22Rv1 (cell line): Measurements from ENCODE around the gene GRM7.

Experiments used
- H3K27ac ChIP-seq: fragments of 450-650 bp; 2 replicates; pipeline ENCODE4 v1.5.1; 2017
- ZFX ChIP-seq: fragments of 450-650 bp; IDR thresholded peaks from 2 replicates; pipeline ENCODE4 v1.6.1; 2017; ENCODE audit warnings: antibody characterized with exemption, borderline replicate concordance
- TF ChIP-seq, protein P1 (sequence below): fragments of 450-650 bp; IDR thresholded peaks from 2 replicates; pipeline ENCODE4 v1.5.1; 2017; ENCODE audit warnings: mild to moderate bottlenecking

The GRM7 gene

DNA sequence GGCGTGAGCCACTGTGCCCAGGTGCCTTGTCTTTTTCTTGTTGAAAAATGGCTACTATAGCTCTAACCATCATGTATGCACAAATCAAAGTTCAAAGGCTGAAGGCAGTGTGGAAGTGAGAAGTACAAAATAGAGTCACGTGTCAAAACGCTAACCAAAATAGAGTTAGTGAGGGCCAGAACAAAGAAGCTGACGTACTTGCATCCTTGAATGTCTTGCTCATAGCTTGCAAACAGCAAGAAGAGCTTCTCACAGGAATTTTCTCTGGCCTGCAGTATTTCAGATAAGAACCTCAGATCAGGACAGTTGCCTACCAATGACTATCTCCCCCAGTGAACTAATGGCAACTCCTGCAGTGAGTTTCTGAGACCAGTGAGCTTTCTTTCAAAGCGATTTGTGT, 713.5 kb downstream of the GRM7 start:
- TF ChIP-seq, protein P1, sequence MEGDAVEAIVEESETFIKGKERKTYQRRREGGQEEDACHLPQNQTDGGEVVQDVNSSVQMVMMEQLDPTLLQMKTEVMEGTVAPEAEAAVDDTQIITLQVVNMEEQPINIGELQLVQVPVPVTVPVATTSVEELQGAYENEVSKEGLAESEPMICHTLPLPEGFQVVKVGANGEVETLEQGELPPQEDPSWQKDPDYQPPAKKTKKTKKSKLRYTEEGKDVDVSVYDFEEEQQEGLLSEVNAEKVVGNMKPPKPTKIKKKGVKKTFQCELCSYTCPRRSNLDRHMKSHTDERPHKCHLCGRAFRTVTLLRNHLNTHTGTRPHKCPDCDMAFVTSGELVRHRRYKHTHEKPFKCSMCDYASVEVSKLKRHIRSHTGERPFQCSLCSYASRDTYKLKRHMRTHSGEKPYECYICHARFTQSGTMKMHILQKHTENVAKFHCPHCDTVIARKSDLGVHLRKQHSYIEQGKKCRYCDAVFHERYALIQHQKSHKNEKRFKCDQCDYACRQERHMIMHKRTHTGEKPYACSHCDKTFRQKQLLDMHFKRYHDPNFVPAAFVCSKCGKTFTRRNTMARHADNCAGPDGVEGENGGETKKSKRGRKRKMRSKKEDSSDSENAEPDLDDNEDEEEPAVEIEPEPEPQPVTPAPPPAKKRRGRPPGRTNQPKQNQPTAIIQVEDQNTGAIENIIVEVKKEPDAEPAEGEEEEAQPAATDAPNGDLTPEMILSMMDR, result no peak
- TF ChIP-seq ZFX, result no peak
- H3K27ac ChIP-seq, result no peak overlapping the region

DNA sequence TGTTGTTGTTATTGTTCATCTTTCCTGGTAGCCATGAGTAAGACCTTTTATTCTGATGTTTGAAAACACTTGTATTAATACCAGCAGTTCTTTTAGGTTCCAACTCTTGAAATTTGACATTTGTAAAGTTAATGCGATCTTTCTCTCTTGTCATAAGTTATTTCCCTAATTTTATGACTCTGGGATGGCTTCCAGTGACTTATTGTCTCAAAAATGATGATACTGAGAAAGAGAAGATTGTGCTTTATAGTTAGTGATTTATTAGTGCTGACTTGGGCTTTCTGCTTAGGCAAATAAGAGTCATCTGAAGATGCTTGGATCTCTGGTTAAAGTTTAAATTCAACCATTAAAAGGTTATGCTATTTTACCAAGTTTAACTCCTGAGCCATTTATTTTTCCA, 715.2 kb downstream of the GRM7 start:
- no peak overlapping the region for H3K27ac ChIP-seq
- TF ChIP-seq, protein P1, result no peak
- no peak for TF ChIP-seq ZFX

DNA sequence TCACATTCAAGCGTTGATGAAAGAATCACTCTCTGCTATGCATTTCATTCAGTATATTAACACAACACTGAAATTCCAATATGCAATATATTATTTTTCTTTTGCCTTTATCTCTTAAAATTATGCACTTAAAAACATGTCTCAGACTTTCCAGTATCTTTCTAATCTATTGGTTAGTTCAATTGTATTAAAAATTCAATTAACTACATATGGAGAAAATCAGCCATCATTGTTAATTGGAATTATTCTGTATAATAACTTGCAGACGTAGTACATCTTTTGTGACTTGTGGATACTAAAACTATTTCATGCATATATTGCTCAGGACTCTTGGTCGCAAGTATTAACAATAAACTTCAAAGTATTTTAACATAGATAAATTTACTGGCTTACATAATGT, 715.6 kb downstream of the GRM7 start:
- no peak overlapping the region for H3K27ac ChIP-seq
- TF ChIP-seq ZFX, result no peak
- TF ChIP-seq, protein P1, result no peak

DNA sequence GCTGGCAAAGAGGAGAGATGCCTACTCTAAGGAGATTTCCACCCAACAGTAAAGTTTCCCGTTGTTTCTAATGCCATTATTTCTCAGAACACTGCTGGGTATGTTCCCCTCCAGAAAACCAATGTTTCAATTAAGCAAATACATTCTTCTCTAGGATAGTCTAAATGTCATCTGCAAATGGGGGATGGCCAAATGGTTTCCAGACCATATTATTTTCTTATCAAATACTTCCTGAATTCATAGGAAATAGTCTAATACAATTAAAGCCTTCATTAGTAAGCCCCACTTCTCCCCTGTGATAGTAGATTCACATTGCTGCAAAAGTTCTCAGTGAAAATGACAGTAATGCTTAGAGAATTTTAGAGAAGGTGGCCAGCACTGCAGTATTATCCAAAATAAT, 716.6 kb downstream of the GRM7 start:
- H3K27ac ChIP-seq, result no peak overlapping the region
- no peak for TF ChIP-seq ZFX
- TF ChIP-seq, protein P1, result no peak

DNA sequence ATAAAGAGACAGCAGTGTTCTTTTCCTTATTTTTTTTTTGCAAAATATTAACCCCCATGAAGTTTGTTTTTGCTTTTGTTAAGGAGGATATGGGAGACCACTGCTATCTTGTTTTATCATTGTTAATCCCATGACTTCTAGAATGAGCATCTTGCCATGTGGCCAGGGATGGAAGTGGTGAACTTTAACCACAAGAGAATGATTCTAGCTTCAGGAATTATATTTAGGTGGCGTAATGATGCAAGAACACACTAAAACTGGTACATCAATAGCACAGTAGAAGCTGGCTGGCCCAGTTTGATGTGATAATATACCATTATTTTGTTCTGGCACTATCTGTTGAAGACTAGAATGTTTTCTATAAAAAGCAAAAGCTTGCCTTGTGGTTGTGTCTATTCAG, 720.9 kb downstream of the GRM7 start:
- no peak overlapping the region for H3K27ac ChIP-seq
- TF ChIP-seq, protein P1, result no peak
- TF ChIP-seq ZFX, result no peak

DNA sequence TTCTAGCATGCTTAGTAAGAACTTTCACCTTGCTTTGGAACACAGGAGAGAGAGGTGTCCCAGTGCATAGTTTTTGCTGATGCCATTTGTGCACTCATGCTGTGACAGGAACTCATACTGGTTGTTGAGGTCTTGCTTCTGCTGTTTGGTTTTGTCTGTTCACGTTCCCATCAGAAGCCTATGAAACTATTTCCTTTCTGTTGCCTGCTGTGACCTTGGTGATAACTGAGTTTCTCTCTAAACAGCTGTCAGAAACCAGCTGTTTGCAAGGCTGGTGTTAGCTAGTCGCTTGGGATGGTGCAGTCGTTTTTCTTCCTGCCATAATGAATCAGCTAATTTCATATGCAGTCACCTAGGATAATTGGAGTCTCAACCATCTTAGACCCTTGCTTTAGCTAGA, 724.1 kb downstream of the GRM7 start:
- TF ChIP-seq, protein P1, result no peak
- TF ChIP-seq ZFX, result no peak
- no peak overlapping the region for H3K27ac ChIP-seq

DNA sequence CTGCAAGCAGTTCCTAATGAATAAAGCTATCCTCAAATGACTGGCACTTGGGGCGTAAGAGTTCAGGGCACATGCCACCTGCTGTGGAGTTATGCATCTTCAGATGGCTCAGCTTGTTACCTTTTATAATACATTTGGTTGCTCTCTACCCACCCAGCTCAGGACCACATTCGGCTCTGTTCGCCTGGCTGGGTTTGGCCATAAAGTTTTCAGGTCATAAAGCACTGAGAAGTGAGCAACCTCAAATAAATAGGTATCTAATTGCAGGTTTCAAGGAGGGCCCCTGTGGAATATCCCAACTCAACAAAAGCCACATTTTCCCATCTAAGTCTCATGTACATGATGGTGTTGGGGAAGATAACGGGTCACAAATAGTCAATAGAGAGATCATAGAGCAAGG, 727.3 kb downstream of the GRM7 start:
- H3K27ac ChIP-seq, result no peak overlapping the region
- TF ChIP-seq, protein P1, result no peak
- no peak for TF ChIP-seq ZFX
